IMR-90 (cell line): ENCODE measurements around the gene NUP54. TPM values are rescaled to one million over a fixed set of nuclear protein-coding genes. Genes with fewer than 3 reads are reported as not detected.

Source experiments
- CEBPB ChIP-seq: IDR thresholded peaks from 2 replicates; pipeline ENCODE4 v1.6.1; 2012; ENCODE audit warnings: low read depth, low read length, improper control_type of control experiment
- CTCF ChIP-seq: conservative IDR thresholded peaks from 2 replicates; pipeline ENCODE4 v1.5.1; 2012; ENCODE audit warnings: mild to moderate bottlenecking, low read depth, low read length, improper control_type of control experiment
- MAFK ChIP-seq: IDR thresholded peaks from 2 replicates; pipeline ENCODE4 v1.6.1; 2012; ENCODE audit warnings: low read depth, low read length, improper control_type of control experiment
- RCOR1 ChIP-seq: IDR thresholded peaks from 2 replicates; pipeline ENCODE4 v1.6.1; 2012; ENCODE audit warnings: mild to moderate bottlenecking, low read length, improper control_type of control experiment; ENCODE audit not compliant: insufficient replicate concordance
- polyA plus RNA-seq, 3 experiments: library from polyadenylated mRNA; depleted of rRNA; stranded (reverse); fragments of >200 nt; gene quantifications; 2 replicates each; pipeline ENCODE4 v1.2.3, GENCODE V29; 2012; ENCODE audit warnings: low replicate concordance in 1 of 3
- total RNA-seq: library from RNA; depleted of rRNA; stranded (reverse); fragments of >200 nt; gene quantifications from 2 replicates; pipeline ENCODE4 v1.2.3, GENCODE V29; 2012

The NUP54 gene
- total and polyA plus RNA-seq, 2 of the 4 experiments (the other 2 are of a cell fraction), result 24.6 to 44.4 TPM

- TF ChIP-seq CTCF, result no peak
- TF ChIP-seq MAFK, result 0 out of 2 replicates have a peak, but pooled peaks have one; percentile 34
- peak; percentile 4 for TF ChIP-seq RCOR1
- no peak for TF ChIP-seq CEBPB
Observed at GRCh38 chr4:76148142-76148865, at the start of gene NUP54 (continued).
